H4 (cell line): Measurements from ENCODE around the gene MOGAT2. TPM values are rescaled to one million over a fixed set of nuclear protein-coding genes. Genes with fewer than 3 reads are reported as not detected.
"Not testable (repeated sequence)": the region's sequence is repeated elsewhere in the genome, so short reads cannot be mapped to it uniquely, and the experiment has no call there.

Experiments used
- DNase-seq: peaks from one replicate; pipeline ENCODE4 v3.0.0-alpha.2; 2015; ENCODE audit warnings: low spot score
- total RNA-seq: library from RNA; depleted of rRNA; stranded (reverse); fragments of >200 nt; shearing (Covaris generic); gene quantifications from 2 replicates; pipeline ENCODE4 v1.2.3, GENCODE V29; 2014

The MOGAT2 gene
- total RNA-seq, 1 experiment from 2014 or later, result not detected

GRCh38 chr11:75719340-75720239 lies 2.0 kb downstream of the MOGAT2 start:
- no peak for DNase-seq

- no peak for DNase-seq
These were observed 3.0 kb downstream of the MOGAT2 start for GRCh38 chr11:75720639-75721038.

- DNase-seq, result no peak
These were observed 4.4 kb downstream of the MOGAT2 start for GRCh38 chr11:75721852-75722668.

- no peak for DNase-seq
These were observed 5.0 kb downstream of the MOGAT2 start for GRCh38 chr11:75722669-75723042.

GRCh38 chr11:75725547-75726320 lies 8.1 kb downstream of the MOGAT2 start:
- no peak for DNase-seq

- no peak for DNase-seq
These were observed 11.4 kb downstream of the MOGAT2 start for GRCh38 chr11:75728992-75729391.

GRCh38 chr11:75731095-75731494 lies 13.5 kb downstream of the MOGAT2 start:
- no peak for DNase-seq

- DNase-seq, result no peak
These were observed 15.4 kb downstream of the MOGAT2 start for GRCh38 chr11:75733071-75733430.

- no peak for DNase-seq
These were observed 15.9 kb downstream of the MOGAT2 start for GRCh38 chr11:75733431-75734107.

- DNase-seq, result no peak
These were observed 17.0 kb downstream of the MOGAT2 start for GRCh38 chr11:75734491-75735180.

GRCh38 chr11:75735181-75735845 lies 17.7 kb downstream of the MOGAT2 start:
- DNase-seq, result no peak

GRCh38 chr11:75737314-75737713 lies 19.7 kb downstream of the MOGAT2 start:
- no peak for DNase-seq

- no peak for DNase-seq
These were observed 23.0 kb downstream of the MOGAT2 start for GRCh38 chr11:75740681-75741080.

- DNase-seq, result not testable (repeated sequence)
These were observed 25.5 kb downstream of the MOGAT2 start for GRCh38 chr11:75743159-75743558.

GRCh38 chr11:75743711-75744563 lies 26.3 kb downstream of the MOGAT2 start:
- DNase-seq, result no peak

- no peak for DNase-seq
These were observed 28.2 kb downstream of the MOGAT2 start for GRCh38 chr11:75745807-75746206.

GRCh38 chr11:75748729-75749273 lies 31.2 kb downstream of the MOGAT2 start:
- DNase-seq, result not testable (repeated sequence)

GRCh38 chr11:75754933-75755332 lies 37.3 kb downstream of the MOGAT2 start:
- not testable (repeated sequence) for DNase-seq

- no peak for DNase-seq
These were observed 40.0 kb downstream of the MOGAT2 start for GRCh38 chr11:75757651-75758050.
